Middle frontal gyrus (tissue), 1 donor: ENCODE measurements around the gene PRKCH.

Experiments used
- DNase-seq: peaks from one replicate; pipeline ENCODE4 v3.0.0-alpha.2; 2015; ENCODE audit warnings: low spot score; ENCODE audit errors: extremely low spot score

PRKCH gene

DNA sequence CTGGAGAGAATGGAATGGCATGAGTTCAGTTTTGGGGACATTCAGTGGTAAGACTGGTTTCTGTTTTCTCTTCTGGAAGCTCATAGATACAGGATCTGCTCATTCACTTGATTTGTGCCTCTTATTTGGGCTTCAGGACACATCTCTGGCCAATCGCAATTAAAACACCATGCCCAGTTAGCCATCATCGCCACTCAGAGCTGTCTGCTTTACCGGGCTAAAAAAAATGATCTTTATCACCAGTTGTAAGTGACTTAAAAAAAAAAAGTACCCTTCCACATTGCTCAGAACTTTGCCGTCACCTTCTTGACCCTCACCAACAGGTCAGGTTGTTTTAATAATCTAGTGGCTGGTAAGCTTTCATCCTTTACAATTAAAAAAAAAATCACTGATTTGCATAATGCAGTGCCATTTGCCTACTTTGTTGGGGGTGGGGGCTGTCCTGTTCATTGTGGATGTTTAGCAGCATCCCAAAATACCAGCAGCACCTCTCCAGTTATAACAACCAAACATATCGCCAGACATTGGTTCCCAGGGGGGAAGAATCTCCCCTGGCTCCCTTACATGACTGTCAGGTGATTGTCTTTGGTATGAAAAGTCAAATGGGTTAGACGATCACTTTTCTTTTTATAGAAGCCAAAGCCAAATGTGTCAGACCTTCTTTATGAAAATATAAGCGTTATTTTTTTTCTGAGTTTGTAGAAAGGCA is 150.1 kb downstream of the PRKCH start:
- DNase-seq: no peak

DNA sequence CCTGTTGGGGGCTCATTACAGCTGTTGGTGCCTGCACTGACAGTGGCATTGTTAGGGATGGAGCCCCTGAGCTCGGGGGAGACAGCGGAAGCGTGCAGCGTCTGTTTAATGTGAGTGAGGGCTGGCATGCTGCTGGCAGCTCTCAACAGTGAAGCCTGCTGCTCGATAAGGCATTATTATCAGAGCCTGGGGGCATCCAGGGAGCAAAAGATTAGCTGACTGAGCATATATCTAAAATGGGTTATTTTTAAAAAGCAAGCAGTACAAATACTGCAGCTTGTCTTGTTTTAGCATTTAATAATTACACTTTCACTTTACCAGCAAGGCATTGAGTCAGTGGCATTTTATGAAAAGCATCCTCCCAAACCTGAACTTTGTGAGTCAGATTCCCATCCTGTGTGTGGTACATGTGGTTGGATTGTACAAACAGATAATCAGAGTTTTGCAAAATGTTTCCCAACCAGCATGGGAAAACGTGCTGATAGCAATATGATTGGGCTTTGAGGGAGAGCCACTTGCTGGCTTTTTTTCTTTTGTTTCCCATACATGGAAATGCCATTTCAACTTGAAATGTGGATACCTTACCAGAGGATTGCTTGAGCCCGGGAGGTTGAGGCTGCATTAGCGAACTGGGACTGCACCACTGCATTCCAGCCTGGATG is 150.8 kb downstream of the PRKCH start:
- no peak for DNase-seq

DNA sequence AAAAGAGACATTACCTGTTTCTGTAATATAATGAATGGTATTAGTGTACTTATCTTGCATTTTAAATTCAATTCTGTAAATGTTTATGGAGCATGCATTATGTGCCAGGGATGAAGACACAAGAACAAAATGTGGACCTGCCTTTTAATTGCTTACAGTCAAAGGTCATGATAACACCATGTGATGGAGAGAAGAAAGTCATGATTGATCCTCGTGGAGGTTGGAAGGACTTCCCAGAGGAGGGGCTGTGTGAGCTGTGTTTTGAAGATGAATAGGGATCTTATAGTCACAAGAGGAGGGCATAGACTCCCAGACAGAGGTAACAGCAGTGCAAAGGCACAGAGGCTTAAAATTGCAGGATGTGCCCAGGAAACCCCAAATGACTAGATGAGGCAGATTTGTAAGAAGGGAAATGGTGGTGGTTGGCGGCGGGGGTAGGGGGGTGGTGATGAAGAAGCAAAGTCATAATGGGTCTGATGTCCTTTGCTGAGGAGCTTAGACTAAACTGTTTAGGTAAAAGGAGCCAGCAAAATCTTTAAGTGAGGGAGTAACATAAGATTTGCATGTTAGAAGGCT is 151.5 kb downstream of the PRKCH start:
- DNase-seq: no peak

DNA sequence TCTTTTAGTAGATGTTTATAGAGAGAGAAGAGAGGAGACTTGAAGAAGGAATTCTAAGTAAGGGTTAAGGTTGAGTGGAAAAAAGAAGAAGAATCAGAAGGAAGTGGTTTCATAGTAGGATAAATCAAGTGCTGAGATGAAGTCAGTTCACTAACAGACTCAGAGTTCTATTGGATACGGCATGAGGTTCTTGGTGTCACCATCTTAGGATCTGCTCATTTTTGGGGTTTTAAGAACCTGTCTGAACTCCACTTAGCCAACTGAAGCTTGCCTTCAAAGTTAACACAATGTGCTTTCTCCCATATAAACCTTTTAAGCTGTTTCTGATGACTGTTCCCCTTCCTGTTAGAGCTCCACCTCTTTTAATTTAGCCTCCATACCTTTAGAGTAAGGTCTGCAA is 152.6 kb downstream of the PRKCH start:
- DNase-seq: no peak

DNA sequence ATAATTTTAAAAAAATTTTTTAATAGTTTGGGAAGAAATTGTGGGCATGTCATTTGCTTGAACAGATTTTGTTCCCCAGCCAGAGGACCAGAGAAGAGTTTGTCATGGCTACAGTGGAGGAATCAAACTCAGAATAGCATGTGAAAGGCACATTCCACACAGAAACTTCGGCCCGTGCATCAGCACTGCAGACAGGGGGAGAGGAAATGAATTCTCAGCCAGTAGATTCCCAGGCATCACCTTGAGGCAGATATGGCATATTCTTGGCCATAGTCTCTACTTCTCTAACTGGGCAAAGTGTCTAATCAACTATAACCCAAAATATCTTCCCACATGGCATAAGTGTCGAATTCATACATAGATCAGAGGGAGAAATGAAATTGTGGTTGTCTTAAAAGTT is 153.3 kb downstream of the PRKCH start:
- DNase-seq: no peak

DNA sequence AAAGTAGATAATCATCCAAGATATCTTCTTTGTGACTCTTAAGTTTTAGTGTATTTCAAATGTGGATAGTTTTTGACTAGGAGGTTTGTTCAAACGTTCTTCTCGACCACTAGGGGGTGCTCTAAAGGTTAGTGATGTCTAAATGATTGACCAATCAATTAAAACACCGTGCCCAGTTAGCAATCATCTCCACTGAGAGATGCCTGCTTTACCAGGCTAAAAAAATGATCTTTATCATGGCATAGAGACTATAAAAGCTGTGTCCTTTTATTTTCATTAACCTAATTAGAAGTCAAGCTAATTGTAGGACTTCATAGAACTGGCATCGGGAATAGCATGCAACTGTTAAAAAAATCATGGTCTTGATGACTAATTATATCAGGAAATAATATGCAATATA is 153.9 kb downstream of the PRKCH start:
- no peak for DNase-seq

DNA sequence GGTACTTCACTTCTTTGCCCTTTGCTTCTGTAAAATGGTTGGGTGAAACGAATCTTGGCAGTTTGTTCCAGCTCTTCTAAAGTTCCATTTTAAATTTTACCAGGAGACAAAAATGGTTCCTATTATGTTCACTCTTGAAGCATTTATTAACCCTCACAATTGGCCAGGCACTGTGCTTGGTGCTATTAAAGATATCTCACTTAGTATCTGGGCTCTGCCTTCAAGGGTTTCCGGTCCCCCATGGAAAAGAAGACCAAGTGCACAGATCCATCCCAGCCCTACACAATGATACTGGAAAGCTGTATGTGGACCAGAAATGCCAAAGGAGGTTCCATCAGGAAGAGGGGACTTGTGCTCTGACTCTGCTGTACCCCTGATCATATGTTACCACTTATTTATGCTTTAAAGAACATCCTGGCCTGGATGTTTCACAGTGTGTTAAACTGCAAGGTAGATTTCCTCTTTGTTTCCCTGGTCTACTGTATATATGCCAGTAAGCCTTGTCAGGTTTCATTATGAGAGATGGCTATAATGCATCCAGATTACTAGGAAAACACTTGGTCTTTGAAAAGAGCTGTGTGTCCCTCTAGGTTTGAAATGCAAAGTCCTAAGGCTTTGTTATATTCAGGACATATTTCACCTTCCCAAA is 154.8 kb downstream of the PRKCH start:
- DNase-seq: no peak

DNA sequence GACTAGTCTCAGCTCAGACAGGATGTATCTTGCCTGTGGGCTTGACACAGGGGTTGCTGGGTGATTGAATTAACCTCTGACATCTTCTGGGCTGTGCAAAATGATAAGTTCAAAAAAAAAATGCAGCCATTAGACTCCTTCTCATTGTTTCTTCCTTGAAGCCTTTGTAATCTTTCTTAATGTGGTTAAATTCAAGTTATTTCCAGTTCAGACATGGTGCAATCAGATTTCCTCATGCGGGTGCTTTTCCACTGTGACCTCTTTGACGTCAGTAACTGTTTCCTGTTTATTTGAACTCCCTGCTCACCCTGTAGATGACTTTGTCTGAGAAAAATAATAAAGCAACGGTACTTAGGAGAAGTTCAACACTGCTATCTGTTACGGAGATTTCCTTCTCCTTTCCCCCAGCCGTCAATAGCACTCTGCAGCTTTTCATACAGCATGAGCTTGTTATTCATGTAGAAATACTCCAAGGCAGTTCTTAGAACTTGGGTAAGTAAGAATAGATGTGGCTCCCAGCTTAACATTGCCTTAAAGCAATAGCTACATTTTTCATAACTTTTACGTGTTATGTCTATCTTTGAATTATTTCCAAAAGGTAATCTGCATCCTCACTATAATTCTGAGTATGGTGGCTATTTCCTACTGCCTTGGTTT is 155.5 kb downstream of the PRKCH start:
- DNase-seq: no peak

DNA sequence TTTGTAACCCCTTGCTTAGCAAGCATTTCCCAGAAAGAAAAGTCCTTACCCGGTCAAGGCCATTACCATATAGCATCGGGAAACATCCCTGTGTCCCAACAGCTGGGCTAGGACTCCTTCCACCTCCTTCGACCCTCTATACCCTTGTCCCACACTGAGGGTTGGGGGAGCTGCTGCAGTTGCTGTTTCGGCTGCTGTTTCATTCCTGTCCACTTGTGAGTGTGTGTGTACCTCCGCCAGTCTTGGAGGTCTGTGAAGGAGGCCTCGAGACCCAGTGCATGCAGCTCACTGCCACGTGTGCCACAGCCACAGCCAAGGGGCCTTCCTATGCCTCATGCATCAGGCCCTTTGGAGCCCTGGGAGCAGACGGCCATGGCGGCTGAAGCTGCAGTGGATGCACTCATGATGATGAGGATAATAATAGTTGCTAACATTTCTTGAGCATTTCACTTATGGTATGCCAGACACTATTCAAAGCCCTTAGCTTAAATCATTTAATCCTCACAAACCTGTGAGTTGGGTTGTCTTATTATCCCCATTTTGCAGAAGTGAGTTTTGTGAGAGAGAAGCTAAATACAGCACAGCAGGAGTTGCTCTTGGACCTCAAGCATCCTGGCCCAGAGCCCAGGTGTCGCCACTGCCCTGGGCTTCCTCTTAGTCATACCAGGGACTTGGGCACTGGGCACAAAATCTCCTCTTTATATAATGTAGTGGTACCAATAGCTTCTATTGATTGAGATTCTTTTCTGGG is 156.5 kb downstream of the PRKCH start:
- no peak for DNase-seq

DNA sequence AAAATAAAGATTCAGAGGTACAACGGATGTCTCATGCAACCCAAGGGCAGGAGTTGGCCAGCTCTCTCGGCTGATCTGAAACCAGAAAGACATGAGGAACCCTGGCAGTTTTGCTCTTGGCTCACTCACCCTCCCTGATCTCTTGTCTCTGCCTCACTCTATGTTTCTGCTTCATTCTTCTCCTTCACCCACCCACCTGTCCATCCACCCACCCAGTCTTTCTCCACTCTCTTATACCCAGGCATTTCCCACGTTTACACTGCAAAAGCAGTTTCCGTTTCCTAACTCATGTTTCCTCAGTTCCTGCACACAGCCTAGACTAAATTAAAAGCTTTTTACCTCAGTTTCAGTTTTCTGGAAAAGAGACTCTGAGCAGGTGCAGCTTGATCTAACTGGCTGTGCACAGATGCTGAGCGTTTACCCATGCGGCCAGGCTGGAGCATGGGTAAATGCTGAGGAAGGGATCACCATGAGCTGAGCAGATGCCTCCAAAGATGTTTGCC is 157.6 kb downstream of the PRKCH start:
- DNase-seq: no peak

DNA sequence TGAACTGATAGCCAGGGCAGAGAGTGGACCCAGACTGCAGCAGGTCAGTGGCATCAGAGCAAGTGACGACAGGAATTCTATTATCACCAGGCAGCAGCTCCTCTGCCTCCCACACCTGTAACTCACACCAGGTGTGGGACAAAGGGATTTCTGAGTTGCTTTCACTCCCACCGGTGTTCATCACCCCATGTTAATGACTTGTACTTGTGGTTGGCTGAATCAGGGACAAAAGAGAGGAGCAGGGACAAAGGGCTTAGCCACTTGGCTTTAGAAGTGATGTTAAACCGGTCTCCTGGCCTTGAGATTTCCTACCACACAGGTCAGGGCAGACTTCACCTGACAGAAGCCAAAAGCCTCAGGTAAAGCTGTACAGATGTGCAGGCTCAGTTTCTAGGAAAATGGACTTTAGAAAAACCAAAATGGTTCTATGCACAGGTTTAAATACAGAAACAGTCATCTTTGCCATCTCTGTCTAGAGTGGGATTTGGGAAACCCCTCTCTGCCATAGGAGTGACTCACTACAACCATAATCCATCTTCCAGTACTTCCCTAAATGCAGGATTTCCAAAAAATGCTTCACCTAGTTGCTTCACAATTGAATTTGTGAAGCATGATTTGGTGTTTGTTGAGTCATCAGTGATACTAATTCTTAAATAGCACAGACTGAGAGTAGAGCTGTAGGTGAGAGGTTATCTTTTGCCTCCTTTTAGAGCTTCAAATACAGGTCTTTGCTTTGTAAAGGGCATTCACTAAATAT is 158.5 kb downstream of the PRKCH start:
- DNase-seq: no peak

DNA sequence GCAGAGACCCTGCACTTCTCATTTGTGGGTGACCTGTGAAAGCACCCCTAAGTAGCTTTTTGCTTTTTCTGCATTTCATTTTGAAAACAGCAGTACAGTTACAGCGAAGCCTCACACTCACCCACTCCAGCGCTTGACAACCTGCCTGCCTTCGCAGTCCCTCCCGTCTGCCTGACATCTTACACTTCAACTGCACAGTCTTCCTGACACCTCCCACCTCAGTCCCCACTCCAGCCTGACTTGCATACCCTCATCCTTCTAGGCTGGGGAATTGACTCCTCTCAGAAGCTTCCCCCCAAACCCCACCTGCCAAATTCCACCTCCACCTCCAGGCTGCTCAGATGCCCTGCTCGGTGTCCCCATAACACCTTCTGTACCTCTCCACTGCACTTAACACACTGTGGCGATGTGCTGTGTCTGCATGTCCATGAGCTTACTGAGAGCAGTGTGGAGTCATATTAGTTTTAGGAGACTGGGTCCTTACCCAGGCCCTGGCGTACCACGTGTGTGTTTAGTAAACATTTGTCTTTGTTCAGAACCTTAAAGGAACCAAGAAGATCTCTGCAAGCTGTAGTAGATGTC is 159.4 kb downstream of the PRKCH start:
- DNase-seq: no peak

DNA sequence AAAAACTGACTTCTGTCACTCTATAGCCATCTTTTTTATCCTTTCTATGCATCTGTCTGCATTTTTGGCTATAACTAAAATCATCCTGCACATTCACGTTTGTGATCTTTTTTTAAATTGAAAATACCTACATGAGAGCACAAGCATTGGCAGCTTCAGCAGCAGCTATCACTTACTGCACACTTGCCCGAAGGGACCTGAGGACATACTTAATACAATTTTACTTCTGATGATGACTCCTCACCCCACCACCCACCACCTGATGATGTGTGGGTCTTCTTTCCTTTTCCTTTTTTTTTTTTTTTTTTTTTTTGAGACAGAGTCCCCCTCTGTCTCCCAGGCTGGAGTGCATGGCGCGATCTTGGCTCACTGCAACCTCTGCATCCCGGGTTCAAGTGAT is 160.3 kb downstream of the PRKCH start:
- no peak for DNase-seq

DNA sequence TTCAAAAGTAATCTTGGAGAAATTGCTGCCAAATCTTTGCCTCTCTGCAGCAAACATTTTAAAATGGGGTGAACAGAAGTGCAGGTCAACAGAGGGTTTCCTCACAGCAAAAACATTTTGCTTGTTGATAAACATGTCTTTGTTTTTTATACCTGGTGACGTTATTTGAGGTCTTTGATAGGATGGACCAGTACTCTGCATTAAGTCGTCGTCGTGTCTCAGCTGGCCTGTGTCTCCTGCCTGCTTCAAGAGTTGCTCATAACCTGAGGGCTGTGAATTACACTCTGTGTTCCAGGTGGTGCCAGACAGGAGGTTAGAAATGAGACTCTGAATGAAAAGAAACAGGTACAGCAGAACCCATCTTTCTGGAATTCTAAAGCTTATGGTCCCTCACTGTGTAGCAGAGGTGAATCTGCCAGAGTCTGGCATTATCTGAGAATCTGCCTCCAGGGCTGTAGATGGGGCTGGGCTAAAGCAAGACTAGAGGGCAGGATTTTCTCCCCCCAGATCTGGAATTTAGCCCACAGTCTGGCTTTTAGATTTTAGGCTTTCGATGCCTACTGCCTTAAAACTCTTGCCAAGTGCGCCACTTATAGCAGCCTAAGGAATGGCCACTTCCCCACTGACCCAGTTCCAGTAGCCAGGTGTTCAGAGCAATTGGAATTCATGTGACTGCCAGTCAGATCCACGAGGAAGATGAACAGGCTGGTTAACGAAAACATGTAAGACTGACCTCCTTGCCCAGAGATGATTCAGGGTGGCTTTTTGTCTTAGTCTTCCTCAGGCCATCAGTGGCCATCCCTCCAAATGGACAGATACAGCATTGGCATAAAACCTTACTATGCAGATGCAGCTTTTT is 161.2 kb downstream of the PRKCH start:
- no peak for DNase-seq

DNA sequence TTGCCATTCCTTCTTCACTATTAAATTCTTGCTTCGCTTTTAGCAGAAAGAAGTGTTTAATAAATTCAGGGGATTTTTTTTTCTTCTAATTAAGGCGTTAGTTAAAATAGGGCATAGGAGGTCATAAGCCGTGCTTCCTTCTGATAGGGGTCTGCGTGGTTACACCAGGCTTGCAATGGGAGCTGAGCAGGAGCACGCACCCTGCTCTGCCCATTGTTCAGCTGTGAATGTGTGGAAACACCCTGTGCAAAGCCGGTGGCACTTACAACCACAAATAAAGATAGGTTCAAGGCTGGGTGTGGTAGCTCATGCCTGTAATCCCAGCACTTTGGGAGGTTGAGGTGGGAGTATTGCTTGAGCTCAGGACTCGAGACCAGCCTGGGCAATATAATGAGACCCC is 162.1 kb downstream of the PRKCH start:
- no peak for DNase-seq

DNA sequence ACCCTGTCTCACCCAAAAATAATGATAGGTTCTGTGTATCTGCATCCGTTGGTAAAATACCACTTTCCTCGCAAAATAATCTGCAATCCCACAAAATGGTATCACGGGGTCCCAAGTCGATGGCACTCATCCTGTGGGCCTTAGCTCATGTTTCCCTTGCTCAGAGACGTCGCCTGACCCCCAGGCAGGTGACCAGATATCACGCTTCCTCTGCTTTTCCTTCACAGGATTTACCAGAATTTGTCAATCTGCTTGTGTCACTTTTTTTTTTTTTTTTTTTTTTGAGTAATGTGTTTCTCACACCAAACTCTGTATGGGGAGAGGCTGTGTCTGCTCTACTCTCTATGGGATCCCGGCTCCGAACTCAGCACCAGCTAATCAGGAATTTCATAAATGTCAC is 162.7 kb downstream of the PRKCH start:
- no peak for DNase-seq

DNA sequence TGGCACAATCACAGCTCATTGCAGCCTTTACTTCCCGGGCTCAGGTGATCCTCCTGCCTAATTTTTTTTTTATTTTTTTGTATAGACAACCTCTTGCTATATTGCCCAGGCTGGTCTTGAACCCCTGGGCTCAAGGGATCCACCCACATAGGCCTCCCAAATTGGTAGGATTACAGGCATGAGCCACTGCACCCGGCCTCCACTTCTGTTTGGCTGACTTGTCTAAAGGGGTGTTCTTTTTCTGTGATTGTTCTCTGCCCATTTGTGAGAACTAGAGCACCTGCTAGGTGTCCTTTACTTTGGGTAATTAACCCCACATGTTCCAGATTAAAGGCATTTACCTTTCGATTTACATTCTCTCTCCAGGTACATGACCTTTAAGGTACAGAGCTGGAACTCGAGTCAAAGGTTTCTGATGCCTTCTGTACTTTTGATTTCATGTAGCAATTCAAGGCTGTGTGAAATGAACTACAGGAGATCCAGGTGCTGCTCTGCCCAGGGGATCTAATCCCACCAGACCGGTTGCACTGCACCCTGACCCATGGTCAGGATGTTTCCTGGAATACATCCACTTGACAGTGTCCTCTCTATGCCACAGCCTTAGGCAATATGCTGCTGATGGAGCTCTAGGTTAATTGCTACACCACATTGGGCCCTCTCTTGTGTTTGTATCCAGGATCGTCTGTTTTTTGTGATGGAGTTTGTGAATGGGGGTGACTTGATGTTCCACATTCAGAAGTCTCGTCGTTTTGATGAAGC is 163.6 kb downstream of the PRKCH start:
- DNase-seq: no peak

DNA sequence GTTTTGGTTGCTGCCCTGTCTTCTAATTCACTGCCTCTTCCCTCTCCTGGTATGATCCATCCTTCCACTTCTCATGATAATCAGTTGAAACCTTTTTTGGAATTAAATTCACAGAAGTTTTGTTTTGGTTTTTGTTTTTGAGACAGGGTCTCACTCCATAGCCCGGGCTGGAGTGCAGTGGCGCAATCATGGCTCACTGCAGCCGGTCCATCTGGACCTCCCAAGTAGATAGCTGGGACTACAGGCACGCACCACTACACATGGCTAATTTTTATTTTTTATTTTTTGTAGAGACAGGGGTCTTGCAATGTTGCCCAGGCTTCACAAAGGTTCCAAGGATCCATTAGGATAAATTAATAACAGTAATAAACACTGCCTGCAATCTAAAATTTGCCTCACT is 164.3 kb downstream of the PRKCH start:
- DNase-seq: no peak
